K562 (cell line): ENCODE results near the gene HOXB8. TPM values are rescaled to one million over a fixed set of nuclear protein-coding genes. Genes with fewer than 3 reads are reported as not detected.

Source experiments
- ATF7 ChIP-seq: fragments of 450-650 bp; IDR thresholded peaks from 2 replicates; pipeline ENCODE4 v1.7.1; 2014; ENCODE audit warnings: mild to moderate bottlenecking, moderate library complexity
- BRF2 ChIP-seq: IDR thresholded peaks from 3 replicates; pipeline ENCODE4 v1.6.1; 2011; ENCODE audit warnings: borderline replicate concordance, mild to moderate bottlenecking; ENCODE audit not compliant: insufficient read length, insufficient read depth
- CTBP1 ChIP-seq: fragments of 450-650 bp; IDR thresholded peaks from 2 replicates; pipeline ENCODE4 v1.6.1; 2016; ENCODE audit warnings: borderline replicate concordance
- FOSL1 ChIP-seq: fragments of 200-800 bp; sonication (Bioruptor generic); conservative IDR thresholded peaks from 2 replicates; pipeline ENCODE4 v1.6.1; 2016; ENCODE audit warnings: missing genetic modification characterization, missing compliant biosample characterization
- HIVEP1 ChIP-seq: fragments of 250-450 bp; sonication (Bioruptor Pico); IDR thresholded peaks from 2 replicates; pipeline ENCODE4 v1.4.0; 2020; ENCODE audit warnings: mild to moderate bottlenecking
- LEF1 ChIP-seq: fragments of 450-650 bp; IDR thresholded peaks from 2 replicates; pipeline ENCODE4 v1.6.1; 2016; ENCODE audit warnings: mild to moderate bottlenecking
- MYNN ChIP-seq, 2 experiments: sonication (generic); formaldehyde crosslinking in 1 of 2; IDR thresholded peaks; 2 replicates each; pipeline versions ENCODE4 v1.5.0 to v1.6.1; 2016 to 2020; ENCODE audit warnings: antibody characterized with exemption in 1 of 2, missing genetic modification reagents in 1 of 2
- PBX2 ChIP-seq, 2 experiments: IDR thresholded peaks in 1 of 2; conservative IDR thresholded peaks in 1 of 2; 2 replicates each; pipeline ENCODE4 v1.6.1; 2016; ENCODE audit warnings: low read depth in 2 of 2, mild to moderate bottlenecking in 1 of 2, missing compliant biosample characterization in 1 of 2, missing genetic modification characterization in 1 of 2, moderate library complexity in 1 of 2
- RB1 ChIP-seq: fragments of 450-650 bp; IDR thresholded peaks from 2 replicates; pipeline ENCODE4 v1.6.1; 2017; ENCODE audit warnings: low read depth, mild to moderate bottlenecking
- RBFOX2 ChIP-seq: fragments of 200-400 bp; formaldehyde crosslinking; IDR thresholded peaks from 2 replicates; pipeline ENCODE4 v1.6.1; 2017; ENCODE audit warnings: low read depth, mild to moderate bottlenecking, low read length, moderate library complexity
- TCF15 ChIP-seq: fragments of 250-450 bp; sonication (Bioruptor Pico); IDR thresholded peaks from 2 replicates; pipeline ENCODE4 v1.8.0; 2022; ENCODE audit warnings: moderate library complexity, mild to moderate bottlenecking, inconsistent platforms
- U2AF1 ChIP-seq: fragments of 200-400 bp; formaldehyde crosslinking; optimal IDR thresholded peaks from 2 replicates; pipeline ENCODE3; 2017; ENCODE audit warnings: mild to moderate bottlenecking, low read depth, low read length, moderate library complexity
- ZNF766 ChIP-seq: fragments of 200-800 bp; sonication (Bioruptor generic); conservative IDR thresholded peaks from 2 replicates; pipeline ENCODE4 v1.6.1; 2016; ENCODE audit warnings: missing genetic modification characterization, missing compliant biosample characterization
- polyA plus RNA-seq, 8 experiments: library from polyadenylated mRNA; depleted of rRNA in 4 of 8; stranded (reverse) in 5 of 8; unstranded in 3 of 8; fragments of >200 nt; fragmentation: Nextera tagmentation in 2 of 8; fragmentation: Illumina TruSeq in 1 of 8; extraction: Ambion mirVana in 2 of 8; extraction: Trizol in 1 of 8; gene quantifications; 2 replicates each; pipeline versions ENCODE4 v1.2.1 to v1.2.3, GENCODE V29; 2011 to 2014; ENCODE audit warnings: inconsistent platforms in 1 of 8, missing spikeins in 1 of 8
- total RNA-seq, 7 experiments: library from RNA; depleted of rRNA in 6 of 7; stranded (reverse); fragments of >200 nt in 6 of 7; fragmentation: Illumina TruSeq in 2 of 7; extraction: Trizol in 2 of 7; gene quantifications; 2 replicates each; pipeline versions ENCODE4 v1.2.1 to v1.2.3, GENCODE V29; 2011 to 2021; ENCODE audit warnings: low replicate concordance in 1 of 7

The HOXB8 gene
- total and polyA plus RNA-seq, 9 of the 15 experiments (the other 6 are each of a cell fraction or from before 2014, with no cell fraction given) = 0.52 to 23.8 (median 3.6) TPM

GRCh38 chr17:48636177-48637018 is 21.3 kb upstream of the HOXB8 start (continued):
- no peak for TF ChIP-seq PBX2 (CRISPR knock-in tag; IDR thresholded peaks at IDR 0.05; ENCODE audit: low read depth)
- no peak for TF ChIP-seq PBX2 (tag; conservative IDR thresholded peaks at IDR 0.05; ENCODE audit: low read depth)
- TF ChIP-seq ZNF766 (CRISPR knock-in tag) = 0 out of 2 replicates have a peak, but pooled peaks have one; percentile 47
- 0 out of 2 replicates have a peak, but pooled peaks have one; percentile 11 for TF ChIP-seq MYNN (IDR thresholded peaks at IDR 0.05)
- no peak for TF ChIP-seq MYNN (CRISPR knock-in tag; IDR thresholded peaks at IDR 0.05)
- TF ChIP-seq CTBP1 = peak; percentile 60; the same call in 1 of the 2 replicates
- peak; percentile 68 for TF ChIP-seq RBFOX2
- no peak for TF ChIP-seq U2AF1
- peak; percentile 46; the same call in 1 of the 2 replicates for TF ChIP-seq ATF7
- peak; percentile 57 for TF ChIP-seq LEF1
- no peak for TF ChIP-seq TCF15 (CRISPR knock-in tag)
- peak; percentile 48; the same call in 1 of the 2 replicates for TF ChIP-seq RB1
- TF ChIP-seq BRF2 = no peak
- no peak for TF ChIP-seq HIVEP1 (CRISPR knock-in tag)
- TF ChIP-seq FOSL1 (tag) = 0 out of 2 replicates have a peak, but pooled peaks have one; percentile 25
